Colonic mucosa (tissue), 4 donors: Measurements from ENCODE around the gene KIF24. TPM values are rescaled to one million over a fixed set of nuclear protein-coding genes. Genes with fewer than 3 reads are reported as not detected.

Experiments used
- DNase-seq: peaks from one replicate; pipeline ENCODE4 v3.0.0-alpha.2; 2020
- H3K27ac ChIP-seq: fragments of 200-600 bp; one replicate; pipeline ENCODE4 v1.8.0; 2021
- H3K27me3 ChIP-seq: fragments of 200-600 bp; one replicate; pipeline ENCODE4 v1.8.0; 2021
- H3K36me3 ChIP-seq: fragments of 200-600 bp; one replicate; pipeline ENCODE4 v1.8.0; 2021
- H3K4me1 ChIP-seq: fragments of 200-600 bp; one replicate; pipeline ENCODE4 v1.8.0; 2021; ENCODE audit warnings: mild to moderate bottlenecking
- H3K4me3 ChIP-seq: fragments of 200-600 bp; one replicate; pipeline ENCODE4 v1.8.0; 2021
- H3K9ac ChIP-seq, 2 donors: one replicate each; pipeline ENCODE4 v1.7.0; 2013; ENCODE audit warnings: control low read depth in 2 of 2, low read depth in 2 of 2, low read length in 2 of 2
- H3K9me3 ChIP-seq: fragments of 200-600 bp; one replicate; pipeline ENCODE4 v1.8.0; 2021
- CTCF ChIP-seq: fragments of 200-600 bp; IDR thresholded peaks from one replicate; pipeline ENCODE4 v1.8.0; 2022; ENCODE audit warnings: antibody characterized with exemption, mild to moderate bottlenecking
- intact Hi-C: fragments of 100-400 bp; cut with DNase I; formaldehyde crosslinking; loops from one replicate; pipeline ENCODE4 v1.14.1; 2022
- total RNA-seq, 2 donors: library from RNA; stranded (reverse); fragmentation: NEBNext Ultra II Directional in 1 of 2; extraction: Animal tissue kit (Norgen Biotek cat#: 25700) in 1 of 2; gene quantifications; one replicate each; pipeline ENCODE4 v1.2.1, GENCODE V29; 2021
- donor health status: healthy.
- donor health status: DM: no; HTN: no; CAD: no.
- donor health status: DM: no; HTN: no; CAD: no.

KIF24 gene, protein sequence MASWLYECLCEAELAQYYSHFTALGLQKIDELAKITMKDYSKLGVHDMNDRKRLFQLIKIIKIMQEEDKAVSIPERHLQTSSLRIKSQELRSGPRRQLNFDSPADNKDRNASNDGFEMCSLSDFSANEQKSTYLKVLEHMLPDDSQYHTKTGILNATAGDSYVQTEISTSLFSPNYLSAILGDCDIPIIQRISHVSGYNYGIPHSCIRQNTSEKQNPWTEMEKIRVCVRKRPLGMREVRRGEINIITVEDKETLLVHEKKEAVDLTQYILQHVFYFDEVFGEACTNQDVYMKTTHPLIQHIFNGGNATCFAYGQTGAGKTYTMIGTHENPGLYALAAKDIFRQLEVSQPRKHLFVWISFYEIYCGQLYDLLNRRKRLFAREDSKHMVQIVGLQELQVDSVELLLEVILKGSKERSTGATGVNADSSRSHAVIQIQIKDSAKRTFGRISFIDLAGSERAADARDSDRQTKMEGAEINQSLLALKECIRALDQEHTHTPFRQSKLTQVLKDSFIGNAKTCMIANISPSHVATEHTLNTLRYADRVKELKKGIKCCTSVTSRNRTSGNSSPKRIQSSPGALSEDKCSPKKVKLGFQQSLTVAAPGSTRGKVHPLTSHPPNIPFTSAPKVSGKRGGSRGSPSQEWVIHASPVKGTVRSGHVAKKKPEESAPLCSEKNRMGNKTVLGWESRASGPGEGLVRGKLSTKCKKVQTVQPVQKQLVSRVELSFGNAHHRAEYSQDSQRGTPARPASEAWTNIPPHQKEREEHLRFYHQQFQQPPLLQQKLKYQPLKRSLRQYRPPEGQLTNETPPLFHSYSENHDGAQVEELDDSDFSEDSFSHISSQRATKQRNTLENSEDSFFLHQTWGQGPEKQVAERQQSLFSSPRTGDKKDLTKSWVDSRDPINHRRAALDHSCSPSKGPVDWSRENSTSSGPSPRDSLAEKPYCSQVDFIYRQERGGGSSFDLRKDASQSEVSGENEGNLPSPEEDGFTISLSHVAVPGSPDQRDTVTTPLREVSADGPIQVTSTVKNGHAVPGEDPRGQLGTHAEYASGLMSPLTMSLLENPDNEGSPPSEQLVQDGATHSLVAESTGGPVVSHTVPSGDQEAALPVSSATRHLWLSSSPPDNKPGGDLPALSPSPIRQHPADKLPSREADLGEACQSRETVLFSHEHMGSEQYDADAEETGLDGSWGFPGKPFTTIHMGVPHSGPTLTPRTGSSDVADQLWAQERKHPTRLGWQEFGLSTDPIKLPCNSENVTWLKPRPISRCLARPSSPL (N-terminal part only)
- 1 to 10 TPM; 2.2 to 7.3 TPM for total RNA-seq

- intact Hi-C loops, result no loop called here
- Histone ChIP-seq H3K4me3 (peak within 1 kb of the TSS; percentile 81), H3K36me3 (no peaks in the 10 kb centered on the region), H3K27me3 (no peaks in the 10 kb centered on the region), H3K9ac (peak within 1 kb of the TSS; percentile 86 to 99), H3K4me1 (no peaks in the 10 kb centered on the region), H3K9me3 (no peaks in the 10 kb centered on the region), H3K27ac (peak within 1 kb of the TSS; percentile 98)
- TF ChIP-seq CTCF, result no peak
- peak; percentile 98 for DNase-seq
Measured at GRCh38 chr9:34328987-34329832, at the start of gene KIF24, which contains the start of gene NUDT2. Gene KIF24, minus strand, starts transcription at chr9:34329268. Its CDS starts 17,922 bp downstream, at chr9:34311346. Gene NUDT2, plus strand, starts transcription at chr9:34329569. Its CDS starts 9,471 bp downstream, at chr9:34339040.

DNA sequence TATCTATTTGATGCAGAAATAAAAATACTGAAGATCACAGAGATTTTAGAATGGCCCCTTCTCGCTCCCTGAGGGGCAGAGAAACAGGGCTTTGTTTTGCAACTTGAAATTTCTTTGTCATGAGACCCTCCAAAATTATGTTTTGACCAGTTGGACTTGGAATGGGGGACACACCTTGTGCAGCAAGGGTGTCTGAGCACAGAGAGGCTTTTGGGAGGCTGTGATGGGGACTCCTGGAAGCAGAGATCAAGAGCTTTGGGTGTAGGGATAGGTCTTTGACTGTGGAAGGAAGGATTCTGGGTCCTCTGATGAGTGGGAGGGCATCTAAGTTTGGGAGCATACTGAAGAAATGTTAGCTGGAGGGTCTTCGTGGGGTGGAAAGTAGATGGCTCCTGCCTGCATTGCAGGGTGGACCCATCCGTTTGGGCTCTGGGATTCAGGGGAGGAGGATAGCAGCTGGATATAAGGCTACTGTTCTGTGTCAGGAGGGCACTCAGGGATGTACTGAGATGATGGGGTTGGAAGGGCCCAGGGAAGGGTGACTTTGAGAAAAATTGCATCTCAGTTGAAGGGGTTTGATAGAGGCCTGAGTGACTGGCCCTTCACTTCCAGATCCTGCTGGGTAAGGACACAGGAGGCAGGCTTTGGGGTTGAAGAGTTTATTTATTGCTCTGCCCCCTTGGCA is 49.5 kb upstream of the KIF24 start:
- intact Hi-C loops, result loop anchor here (1.0 to 5.0 kb wide), 2 partner anchors 47 to 121 kb away; no protein-coding TSS in a partner anchor
- H3K9me3 ChIP-seq, result no peaks in the 10 kb centered on the region
- DNase-seq, result no peak
- H3K9ac ChIP-seq, result no peak overlapping the region
- no peaks in the 10 kb centered on the region for H3K27me3 ChIP-seq
- no peak overlapping the region for H3K4me3 ChIP-seq
- H3K36me3 ChIP-seq, result no peaks in the 10 kb centered on the region
- H3K27ac ChIP-seq, result no peak overlapping the region
- no peak for TF ChIP-seq CTCF
- H3K4me1 ChIP-seq, result peaks cover 8% of the 10 kb centered on the region

GRCh38 chr9:34377404-34377746 is 48.3 kb upstream of the KIF24 start:
- peak overlapping the region; percentile 94 for H3K27ac ChIP-seq
- intact Hi-C loops, result loop anchor here (5.0 kb wide), 1 partner anchor 120 kb away; no protein-coding TSS in a partner anchor
- H3K4me3 ChIP-seq, result peak overlapping the region; percentile 63
- peaks cover 8% of the 10 kb centered on the region for H3K4me1 ChIP-seq
- H3K27me3 ChIP-seq, result no peaks in the 10 kb centered on the region
- DNase-seq, result peak; percentile 67
- H3K36me3 ChIP-seq, result no peaks in the 10 kb centered on the region
- TF ChIP-seq CTCF, result no peak
- H3K9ac ChIP-seq, result peak overlapping the region in 1 of 2 donors; percentile 97
- H3K9me3 ChIP-seq, result no peaks in the 10 kb centered on the region

- Histone ChIP-seq H3K4me1 (peaks cover 8% of the 10 kb centered on the region), H3K27me3 (no peaks in the 10 kb centered on the region), H3K9me3 (no peaks in the 10 kb centered on the region), H3K36me3 (no peaks in the 10 kb centered on the region), H3K9ac (peak within 1 kb of the TSS; percentile 75 to 97), H3K27ac (peak within 1 kb of the TSS; percentile 94), H3K4me3 (peak within 1 kb of the TSS; percentile 63)
- TF ChIP-seq CTCF, result no peak
- DNase-seq, result peak; percentile 99
- intact Hi-C loops, result loop anchor here (5.0 kb wide), 1 partner anchor 119 kb away; no protein-coding TSS in a partner anchor
Measured at GRCh38 chr9:34376596-34377403, 47.7 kb upstream of the KIF24 start, which contains the start of gene MYORG. Gene MYORG, minus strand, starts transcription at chr9:34376898. Its CDS starts 3,955 bp downstream, at chr9:34372943.
